WTC11 (cell line): ENCODE results near the gene RPS15.

ENCODE experiments used
- CTCF ChIP-seq: fragments of 200-600 bp; IDR thresholded peaks from 2 replicates; pipeline ENCODE4 v1.8.0; 2022; ENCODE audit warnings: antibody characterized with exemption
- TEAD4 ChIP-seq: sonication (generic); formaldehyde crosslinking; IDR thresholded peaks from 2 replicates; pipeline ENCODE4 v1.8.0; 2022; ENCODE audit warnings: mild to moderate bottlenecking, missing genetic modification reagents

GRCh38 chr19:1426736-1427135 lies 11.5 kb upstream of the RPS15 start:
- no peak for TF ChIP-seq CTCF
- no peak for TF ChIP-seq TEAD4
